Endothelial cell of umbilical vein (primary cell): ENCODE results near the gene INKA1. TPM values are rescaled to one million over a fixed set of nuclear protein-coding genes. Genes with fewer than 3 reads are reported as not detected.

ENCODE experiments used
- BruUV-seq: library from RNA; stranded (reverse); fragments of 400-500 nt; replicated peaks from 2 replicates; lab custom pipeline; 2021; lab: Mats Ljungman, UMichigan
- CTCF ChIA-PET: fragments of 300-600, 350-600 bp; sonication (Branson Sonifier 250); formaldehyde crosslinking; loops from one replicate; lab custom pipeline; 2021; ENCODE audit warnings: antibody characterized with exemption, inconsistent platforms; lab: Charles Lee
- POLR2A ChIA-PET: fragments of 300-600, 350-600 bp; sonication (Branson Sonifier 250); formaldehyde crosslinking; loops from one replicate; lab custom pipeline; 2021; ENCODE audit warnings: antibody characterized with exemption, inconsistent platforms; lab: Charles Lee
- DNase-seq: peaks from one replicate; pipeline ENCODE4 v3.0.0-alpha.2; 2011; ENCODE audit warnings: low read depth, low spot score
- FAIRE-seq: peaks from 2 replicates; lab custom pipeline; 2011; peaks lifted over from hg19 to GRCh38; lab: Jason Lieb, UNC
- H2AFZ ChIP-seq: 2 replicates; pipeline ENCODE4 v1.6.0; 2012; ENCODE audit warnings: low read depth, low read length, control low read depth, inconsistent platforms
- H3K27ac ChIP-seq: 2 replicates; pipeline ENCODE4 v1.5.1; 2011; ENCODE audit warnings: low read depth, mild to moderate bottlenecking, control low read depth, low read length, moderate library complexity; ENCODE audit not compliant: insufficient read depth
- H3K27me3 ChIP-seq, 2 experiments: 2 replicates each; pipeline versions ENCODE4 v1.6.0 to v1.6.1; 2011; ENCODE audit warnings: low read length in 2 of 2, mixed read lengths in 1 of 2; ENCODE audit not compliant: control insufficient read depth in 2 of 2, insufficient read depth in 2 of 2
- H3K36me3 ChIP-seq, 2 experiments: 2 replicates in 1 of 2; 3 replicates in 1 of 2; pipeline ENCODE4 v1.5.1; 2011; ENCODE audit warnings: low read length in 2 of 2, mild to moderate bottlenecking in 1 of 2, moderate library complexity in 1 of 2; ENCODE audit not compliant: control insufficient read depth in 2 of 2, insufficient read depth in 2 of 2; ENCODE audit errors: extremely low read depth in 1 of 2
- H3K4me1 ChIP-seq: 3 replicates; pipeline ENCODE4 v1.5.1; 2011; ENCODE audit warnings: mild to moderate bottlenecking, low read length; ENCODE audit not compliant: control insufficient read depth, insufficient read depth; ENCODE audit errors: extremely low read depth
- H3K4me2 ChIP-seq: 2 replicates; pipeline ENCODE4 v1.6.1; 2011; ENCODE audit warnings: low read length, control low read depth, mixed read lengths; ENCODE audit not compliant: insufficient read depth
- H3K4me3 ChIP-seq, 3 experiments: fragments of 200-600 bp in 1 of 3; sonication (generic), shearing (Covaris generic) in 1 of 3; replicated peaks in 1 of 3; 2 replicates each; pipeline ENCODE4 v1.5.1; 2011 to 2016; ENCODE audit warnings: control low read depth in 3 of 3, low read length in 3 of 3, mild to moderate bottlenecking in 2 of 3, inconsistent platforms in 1 of 3, low read depth in 1 of 3, moderate library complexity in 1 of 3; ENCODE audit not compliant: insufficient read depth in 1 of 3
- H3K79me2 ChIP-seq: 2 replicates; pipeline ENCODE4 v1.6.0; 2012; ENCODE audit warnings: low read length, inconsistent platforms; ENCODE audit not compliant: control insufficient read depth, insufficient read depth
- H3K9ac ChIP-seq: replicated peaks from 2 replicates; pipeline ENCODE3; 2011; ENCODE audit warnings: low read length, control low read depth; ENCODE audit not compliant: insufficient read depth; ENCODE audit errors: extremely low read depth
- H3K9me1 ChIP-seq: replicated peaks from 3 replicates; pipeline ENCODE4 v1.6.0; 2011; ENCODE audit warnings: mild to moderate bottlenecking, low read length; ENCODE audit not compliant: control insufficient read depth, insufficient read depth; ENCODE audit errors: extremely low read depth
- H3K9me3 ChIP-seq: replicated peaks from 2 replicates; pipeline ENCODE4 v1.5.1; 2012; ENCODE audit warnings: low read length, inconsistent platforms; ENCODE audit not compliant: control insufficient read depth, insufficient read depth
- H4K20me1 ChIP-seq: replicated peaks from 2 replicates; pipeline ENCODE3; 2011; ENCODE audit warnings: mild to moderate bottlenecking, low read length; ENCODE audit not compliant: control insufficient read depth, insufficient read depth; ENCODE audit errors: extremely low read depth
- FOS ChIP-seq: IDR thresholded peaks from 2 replicates; pipeline ENCODE4 v1.6.1; 2011; ENCODE audit warnings: mild to moderate bottlenecking, low read length, moderate library complexity, borderline replicate concordance; ENCODE audit not compliant: insufficient read depth
- GATA2 ChIP-seq: IDR thresholded peaks from 2 replicates; pipeline ENCODE4 v1.7.0; 2011; ENCODE audit warnings: low read depth, mild to moderate bottlenecking, moderate library complexity, mixed read lengths, low read length; ENCODE audit not compliant: insufficient read length, insufficient read depth
- JUN ChIP-seq: IDR thresholded peaks from 2 replicates; pipeline ENCODE4 v1.6.1; 2011; ENCODE audit warnings: borderline replicate concordance, low read depth; ENCODE audit not compliant: insufficient read length, insufficient read depth
- MYC ChIP-seq: IDR thresholded peaks from one replicate; pipeline ENCODE4 v1.6.1; 2011; ENCODE audit warnings: mild to moderate bottlenecking, low read depth, low read length
- POLR2A ChIP-seq: IDR thresholded peaks from 2 replicates; pipeline ENCODE4 v1.6.1; 2012; ENCODE audit warnings: low read depth, mild to moderate bottlenecking, control low read depth, low read length
- POLR2AphosphoS5 ChIP-seq: IDR thresholded peaks from 2 replicates; pipeline ENCODE4 v1.6.1; 2012; ENCODE audit warnings: low read depth, mild to moderate bottlenecking, control low read depth, low read length, moderate library complexity; ENCODE audit not compliant: insufficient read depth
- dilution Hi-C: fragments of 300-500 bp; cut with MboI; formaldehyde crosslinking; loops from one replicate; pipeline ENCODE4 v1.15.0; 2019; ENCODE audit warnings: low sequenced_read_pairs; ENCODE audit not compliant: extremely low pct_ligation_motif_present
- intact Hi-C: fragments of 100-400 bp; cut with micrococcal nuclease; formaldehyde crosslinking; loops from one replicate; pipeline ENCODE4 v1.10.0; 2022
- polyA plus RNA-seq, 4 experiments: library from polyadenylated mRNA; depleted of rRNA in 3 of 4; stranded (reverse) in 3 of 4; unstranded in 1 of 4; fragments of >200 nt; gene quantifications; 2 replicates each; pipeline versions ENCODE4 v1.2.1 to v1.2.3, GENCODE V29; 2011 to 2012; ENCODE audit warnings: missing spikeins in 1 of 4
- total RNA-seq: library from RNA; stranded (reverse); gene quantifications from 2 replicates; pipeline ENCODE4 v1.2.3, GENCODE V29; 2021
- TF ChIP-seq, protein P1 (sequence below), 2 donors: IDR thresholded peaks; 1 replicate in 1 of 2; 2 replicates in 1 of 2; pipeline ENCODE4 v1.5.1; 2011; ENCODE audit warnings: low read length in 2 of 2, mild to moderate bottlenecking in 2 of 2, moderate library complexity in 2 of 2, control low read depth in 1 of 2, inconsistent platforms in 1 of 2, low read depth in 1 of 2; ENCODE audit not compliant: insufficient read depth in 1 of 2; ENCODE audit errors: extremely low read depth in 1 of 2
- TF ChIP-seq, protein P2 (sequence below): IDR thresholded peaks from 2 replicates; pipeline ENCODE4 v1.6.1; 2011; ENCODE audit not compliant: insufficient read depth, insufficient read length

INKA1 gene
- total and polyA plus RNA-seq, 2 donors (not counting 3 experiments of a cell fraction or from before 2014, with no cell fraction given) = 24.0 to 37.8 TPM

DNA sequence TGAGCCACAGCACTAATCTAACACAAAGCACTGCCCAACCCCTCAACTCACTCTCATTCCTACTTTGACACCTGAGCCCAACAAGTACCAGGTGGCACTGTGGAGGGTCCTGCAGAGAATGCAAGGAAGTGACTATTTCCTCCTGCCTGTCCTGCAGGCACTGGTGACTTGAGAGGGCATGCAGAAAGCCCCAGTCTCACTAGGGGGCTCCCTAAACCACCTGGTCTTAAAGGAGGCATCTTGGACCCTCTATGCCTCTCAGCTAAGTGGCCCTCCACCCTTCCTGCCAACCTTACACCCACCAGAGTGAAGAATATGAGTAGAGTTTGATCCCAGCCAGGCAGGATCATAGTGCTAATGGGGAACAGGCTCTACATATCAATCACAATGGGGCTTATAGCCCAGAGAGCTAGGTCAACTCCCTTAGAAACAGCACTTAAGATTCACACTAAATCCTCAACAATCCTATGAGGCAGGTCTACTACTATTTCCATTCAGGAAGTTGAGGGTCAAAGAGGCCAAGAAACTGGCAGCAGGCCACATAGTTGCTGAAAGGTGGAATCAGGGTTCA, 38.1 kb downstream of the INKA1 start:
- ChIA-PET CTCF (interaction anchor here (0.6 to 11.8 kb wide), 21 partner anchors 8 to 385 kb away, joined by 3 to 545 read pairs (median 4); partner anchors contain the start of genes CDHR4, INKA1, MON1A and MST1R), POLR2A (no interaction called here)
- no peaks in the 10 kb centered on the region for H3K27me3 ChIP-seq
- intact Hi-C loops = loop anchor here (1.0 to 2.0 kb wide), 2 partner anchors 65 to 252 kb away; no protein-coding TSS in a partner anchor
- no TSS peak for BruUV-seq
- dilution Hi-C loops = no loop called here
- no peak overlapping the region for H3K9ac ChIP-seq
- H3K4me1 ChIP-seq = peaks cover 15% of the 10 kb centered on the region
- DNase-seq (peak; percentile 61), FAIRE-seq (peak; percentile 75)
- no peaks in the 10 kb centered on the region for H4K20me1 ChIP-seq
- H3K4me3 ChIP-seq = no peak overlapping the region
- H3K9me3 ChIP-seq = no peaks in the 10 kb centered on the region
- no peaks in the 10 kb centered on the region for H3K79me2 ChIP-seq
- no peak for TF ChIP-seq FOS
- TF ChIP-seq, protein P1, sequence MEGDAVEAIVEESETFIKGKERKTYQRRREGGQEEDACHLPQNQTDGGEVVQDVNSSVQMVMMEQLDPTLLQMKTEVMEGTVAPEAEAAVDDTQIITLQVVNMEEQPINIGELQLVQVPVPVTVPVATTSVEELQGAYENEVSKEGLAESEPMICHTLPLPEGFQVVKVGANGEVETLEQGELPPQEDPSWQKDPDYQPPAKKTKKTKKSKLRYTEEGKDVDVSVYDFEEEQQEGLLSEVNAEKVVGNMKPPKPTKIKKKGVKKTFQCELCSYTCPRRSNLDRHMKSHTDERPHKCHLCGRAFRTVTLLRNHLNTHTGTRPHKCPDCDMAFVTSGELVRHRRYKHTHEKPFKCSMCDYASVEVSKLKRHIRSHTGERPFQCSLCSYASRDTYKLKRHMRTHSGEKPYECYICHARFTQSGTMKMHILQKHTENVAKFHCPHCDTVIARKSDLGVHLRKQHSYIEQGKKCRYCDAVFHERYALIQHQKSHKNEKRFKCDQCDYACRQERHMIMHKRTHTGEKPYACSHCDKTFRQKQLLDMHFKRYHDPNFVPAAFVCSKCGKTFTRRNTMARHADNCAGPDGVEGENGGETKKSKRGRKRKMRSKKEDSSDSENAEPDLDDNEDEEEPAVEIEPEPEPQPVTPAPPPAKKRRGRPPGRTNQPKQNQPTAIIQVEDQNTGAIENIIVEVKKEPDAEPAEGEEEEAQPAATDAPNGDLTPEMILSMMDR (IDR thresholded peaks at IDR 0.05; ENCODE audit: extremely low read depth in 1 of 2, insufficient read depth in 1 of 2, low read depth in 1 of 2, low read length in 2 of 2) = peak; percentile 53 to 72
- H2AFZ ChIP-seq = no peak overlapping the region
- H3K36me3 ChIP-seq = peaks cover 0 to 2% of the 10 kb centered on the region in 2 experiments
- H3K9me1 ChIP-seq = no peaks in the 10 kb centered on the region
- no peak overlapping the region for H3K27ac ChIP-seq
- no peak overlapping the region for H3K4me2 ChIP-seq

DNA sequence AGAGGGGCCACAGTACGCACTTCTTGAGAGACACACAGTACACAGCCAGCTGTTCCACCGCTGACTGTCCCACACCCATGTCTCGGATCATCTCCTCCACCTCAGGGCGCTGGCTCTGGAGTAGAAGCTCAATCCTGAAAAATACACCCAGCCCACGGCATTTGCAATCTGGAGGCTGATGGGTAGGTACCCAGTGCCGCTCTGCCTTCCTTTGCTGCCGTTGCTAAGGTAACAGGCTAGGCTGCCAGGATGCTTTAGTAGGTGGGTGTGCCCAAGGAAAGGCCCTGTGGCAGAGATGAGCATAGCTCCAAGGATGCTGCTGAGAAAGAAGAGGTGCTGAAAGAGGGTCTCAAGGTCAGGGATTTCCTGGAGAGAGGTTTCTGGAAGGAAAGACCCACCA, 38.7 kb downstream of the INKA1 start:
- Histone ChIP-seq H4K20me1 (no peaks in the 10 kb centered on the region), H3K27ac (no peak overlapping the region), H2AFZ (no peak overlapping the region), H3K9ac (no peak overlapping the region), H3K4me2 (no peak overlapping the region), H3K4me3 (no peak overlapping the region), H3K27me3 (no peaks in the 10 kb centered on the region), H3K4me1 (peaks cover 15% of the 10 kb centered on the region), H3K9me1 (no peaks in the 10 kb centered on the region), H3K79me2 (no peaks in the 10 kb centered on the region), H3K9me3 (no peaks in the 10 kb centered on the region), H3K36me3 (peaks cover 0 to 2% of the 10 kb centered on the region in 2 experiments)
- ChIA-PET POLR2A (no interaction called here), CTCF (interaction anchor here (0.6 to 11.8 kb wide), 21 partner anchors 8 to 384 kb away, joined by 3 to 545 read pairs (median 4); partner anchors contain the start of genes CDHR4, INKA1, MON1A and MST1R)
- DNase-seq (no peak), FAIRE-seq (no peak)
- BruUV-seq = no TSS peak
- intact Hi-C loops = loop anchor here (1.0 to 2.0 kb wide), 2 partner anchors 64 to 251 kb away; no protein-coding TSS in a partner anchor
- TF ChIP-seq JUN (no peak), GATA2 (no peak), MYC (no peak), FOS (no peak), POLR2AphosphoS5 (no peak), POLR2A (no peak)
- TF ChIP-seq, protein P2, sequence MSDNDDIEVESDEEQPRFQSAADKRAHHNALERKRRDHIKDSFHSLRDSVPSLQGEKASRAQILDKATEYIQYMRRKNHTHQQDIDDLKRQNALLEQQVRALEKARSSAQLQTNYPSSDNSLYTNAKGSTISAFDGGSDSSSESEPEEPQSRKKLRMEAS = no peak
- TF ChIP-seq, protein P1 (IDR thresholded peaks at IDR 0.05; ENCODE audit: extremely low read depth in 1 of 2, insufficient read depth in 1 of 2, low read depth in 1 of 2, low read length in 2 of 2) = no peak
- dilution Hi-C loops = no loop called here
